Measurements from ENCODE around the gene CFDP1.

- TF ChIP-seq CTCF (conservative IDR thresholded peaks at IDR 0.05; ENCODE audit: low read length): no peak
- TF ChIP-seq EZH2phosphoT487 (IDR thresholded peaks at IDR 0.05; ENCODE audit: borderline replicate concordance): no peak
Observed at GRCh38 chr16:75343286-75343685, 90.0 kb downstream of the CFDP1 start.

Data from Loucy (cell line).